ENCODE data around the gene CSDE1.

CSDE1 gene

GRCh38 chr1:114728553-114728952, 29.2 kb downstream of the CSDE1 start:
- no peak for TF ChIP-seq POLR2AphosphoS5 (IDR thresholded peaks at IDR 0.05; ENCODE audit: low read depth, low read length)
- no peak for TF ChIP-seq POU2F2 (IDR thresholded peaks at IDR 0.05; ENCODE audit: low read depth, low read length)
- no peak for TF ChIP-seq TAF1 (IDR thresholded peaks at IDR 0.05; ENCODE audit: low read depth, low read length)
- DNase-seq (ENCODE audit: insufficient read length, low spot score) (no peak), FAIRE-seq (no peak)

- no peak for DNase-seq (ENCODE audit: insufficient read length, low spot score)
- TF ChIP-seq POLR2A (IDR thresholded peaks at IDR 0.05; ENCODE audit: low read depth, low read length) (no peak), PAX5 (IDR thresholded peaks at IDR 0.05; ENCODE audit: insufficient read depth, low read length, severe bottlenecking) (no peak), TAF1 (IDR thresholded peaks at IDR 0.05; ENCODE audit: low read depth, low read length) (no peak)
- FAIRE-seq: no peak
These were observed 32.6 kb downstream of the CSDE1 start for GRCh38 chr1:114725230-114725629.

GRCh38 chr1:114723915-114724314, 33.9 kb downstream of the CSDE1 start:
- DNase-seq (ENCODE audit: insufficient read length, low spot score): no peak
- FAIRE-seq: no peak
- TF ChIP-seq POLR2A (IDR thresholded peaks at IDR 0.05; ENCODE audit: low read depth, low read length) (0 out of 2 replicates have a peak, but pooled peaks have one; percentile 4), PAX5 (IDR thresholded peaks at IDR 0.05; ENCODE audit: insufficient read depth, low read length, severe bottlenecking) (no peak)

- DNase-seq (ENCODE audit: insufficient read length, low spot score): no peak
- no peak for TF ChIP-seq POU2F2 (IDR thresholded peaks at IDR 0.05; ENCODE audit: low read depth, low read length)
- TF ChIP-seq POLR2AphosphoS5 (IDR thresholded peaks at IDR 0.05; ENCODE audit: low read depth, low read length): no peak
- no peak for TF ChIP-seq SPI1 (IDR thresholded peaks at IDR 0.05; ENCODE audit: low read depth, low read length)
- TF ChIP-seq POLR2A (IDR thresholded peaks at IDR 0.05; ENCODE audit: low read depth, low read length): no peak
- no peak for TF ChIP-seq TAF1 (IDR thresholded peaks at IDR 0.05; ENCODE audit: low read depth, low read length)
- TF ChIP-seq PAX5 (IDR thresholded peaks at IDR 0.05; ENCODE audit: insufficient read depth, low read length, severe bottlenecking): no peak
- no peak for FAIRE-seq
These were observed 34.3 kb downstream of the CSDE1 start for GRCh38 chr1:114723457-114723856.

- DNase-seq (ENCODE audit: insufficient read length, low spot score) (no peak), FAIRE-seq (no peak)
- TF ChIP-seq PAX5 (IDR thresholded peaks at IDR 0.05; ENCODE audit: insufficient read depth, low read length, severe bottlenecking) (no peak), SPI1 (IDR thresholded peaks at IDR 0.05; ENCODE audit: low read depth, low read length) (no peak), TAF1 (IDR thresholded peaks at IDR 0.05; ENCODE audit: low read depth, low read length) (no peak)
These were observed 37.3 kb downstream of the CSDE1 start for GRCh38 chr1:114720492-114720891.

GRCh38 chr1:114719424-114719787, 38.4 kb downstream of the CSDE1 start:
- DNase-seq (ENCODE audit: insufficient read length, low spot score) (no peak), FAIRE-seq (no peak)
- TF ChIP-seq PAX5 (IDR thresholded peaks at IDR 0.05; ENCODE audit: insufficient read depth, low read length, severe bottlenecking) (no peak), POLR2A (IDR thresholded peaks at IDR 0.05; ENCODE audit: low read depth, low read length) (no peak), POU2F2 (IDR thresholded peaks at IDR 0.05; ENCODE audit: low read depth, low read length) (no peak), SPI1 (IDR thresholded peaks at IDR 0.05; ENCODE audit: low read depth, low read length) (no peak), POLR2AphosphoS5 (IDR thresholded peaks at IDR 0.05; ENCODE audit: low read depth, low read length) (no peak), TAF1 (IDR thresholded peaks at IDR 0.05; ENCODE audit: low read depth, low read length) (no peak)

- FAIRE-seq (no peak), DNase-seq (ENCODE audit: insufficient read length, low spot score) (no peak)
- TF ChIP-seq PAX5 (IDR thresholded peaks at IDR 0.05; ENCODE audit: insufficient read depth, low read length, severe bottlenecking): no peak
These were observed 38.9 kb downstream of the CSDE1 start for GRCh38 chr1:114718661-114719423.

- FAIRE-seq (peak; percentile 80), DNase-seq (ENCODE audit: insufficient read length, low spot score) (peak; percentile 72)
- 0 out of 2 replicates have a peak, but pooled peaks have one; percentile 79 for TF ChIP-seq POLR2A (IDR thresholded peaks at IDR 0.05; ENCODE audit: low read depth, low read length)
- peak; percentile 95 for TF ChIP-seq POLR2AphosphoS5 (IDR thresholded peaks at IDR 0.05; ENCODE audit: low read depth, low read length)
- TF ChIP-seq SPI1 (IDR thresholded peaks at IDR 0.05; ENCODE audit: low read depth, low read length): no peak
- peak; percentile 55; the same call in 1 of the 2 replicates for TF ChIP-seq TAF1 (IDR thresholded peaks at IDR 0.05; ENCODE audit: low read depth, low read length)
- peak; percentile 69 for TF ChIP-seq PAX5 (IDR thresholded peaks at IDR 0.05; ENCODE audit: insufficient read depth, low read length, severe bottlenecking)
- peak; percentile 86; the same call in 1 of the 2 replicates for TF ChIP-seq POU2F2 (IDR thresholded peaks at IDR 0.05; ENCODE audit: low read depth, low read length)
These were observed 41.2 kb downstream of the CSDE1 start, which contains the start of gene NRAS for GRCh38 chr1:114716304-114717170. TSS of gene NRAS (minus strand) at chr1:114716771. CDS start at chr1:114716160, 611 bp downstream.

GRCh38 chr1:114715952-114716303, 41.9 kb downstream of the CSDE1 start:
- TF ChIP-seq POLR2AphosphoS5 (IDR thresholded peaks at IDR 0.05; ENCODE audit: low read depth, low read length) (no peak), POU2F2 (IDR thresholded peaks at IDR 0.05; ENCODE audit: low read depth, low read length) (no peak)
- DNase-seq (ENCODE audit: insufficient read length, low spot score) (no peak), FAIRE-seq (no peak)

- DNase-seq (ENCODE audit: insufficient read length, low spot score) (no peak), FAIRE-seq (no peak)
- TF ChIP-seq PAX5 (IDR thresholded peaks at IDR 0.05; ENCODE audit: insufficient read depth, low read length, severe bottlenecking): no peak
These were observed 44.8 kb downstream of the CSDE1 start for GRCh38 chr1:114712977-114713376.

Data from GM12891 (cell line).